NCI-H2227 treated with DMSO at 0.1 percent for 48 hours (cell line): ENCODE data around the gene GRIA1.

Source experiments
- DNase-seq: peaks from one replicate; lab custom pipeline; 2025; lab: John Stamatoyannopoulos, UW

Gene GRIA1

GRCh38 chr5:153780876-153781705 lies 290.6 kb downstream of the GRIA1 start:
- DNase-seq, result no peak

GRCh38 chr5:153782589-153783361 lies 292.3 kb downstream of the GRIA1 start:
- DNase-seq, result no peak

GRCh38 chr5:153783362-153783658 lies 292.8 kb downstream of the GRIA1 start:
- no peak for DNase-seq

GRCh38 chr5:153784277-153784676 lies 293.8 kb downstream of the GRIA1 start:
- DNase-seq, result no peak

GRCh38 chr5:153791339-153791738 lies 300.9 kb downstream of the GRIA1 start:
- no peak for DNase-seq

- DNase-seq, result no peak
These were observed 301.8 kb downstream of the GRIA1 start for GRCh38 chr5:153792305-153792704.

- DNase-seq, result no peak
These were observed 303.2 kb downstream of the GRIA1 start for GRCh38 chr5:153793699-153794098.

GRCh38 chr5:153794327-153794726 lies 303.9 kb downstream of the GRIA1 start:
- no peak for DNase-seq

- no peak for DNase-seq
These were observed 306.1 kb downstream of the GRIA1 start for GRCh38 chr5:153796527-153796926.

GRCh38 chr5:153797484-153797883 lies 307.0 kb downstream of the GRIA1 start:
- DNase-seq, result no peak

GRCh38 chr5:153798830-153799229 lies 308.4 kb downstream of the GRIA1 start:
- no peak for DNase-seq

GRCh38 chr5:153799466-153799865 lies 309.0 kb downstream of the GRIA1 start:
- no peak for DNase-seq

- DNase-seq, result no peak
These were observed 311.8 kb downstream of the GRIA1 start for GRCh38 chr5:153802050-153802821.

GRCh38 chr5:153807801-153808200 lies 317.3 kb downstream of the GRIA1 start:
- peak; percentile 84 for DNase-seq

GRCh38 chr5:153809166-153809565 lies 318.7 kb downstream of the GRIA1 start:
- no peak for DNase-seq

GRCh38 chr5:153813901-153814300 lies 323.4 kb downstream of the GRIA1 start:
- DNase-seq, result no peak

- no peak for DNase-seq
These were observed 326.4 kb downstream of the GRIA1 start for GRCh38 chr5:153816870-153817269.

GRCh38 chr5:153818626-153819025 lies 328.2 kb downstream of the GRIA1 start:
- DNase-seq, result no peak

GRCh38 chr5:153823036-153823435 lies 332.6 kb downstream of the GRIA1 start:
- DNase-seq, result no peak

- no peak for DNase-seq
These were observed 334.4 kb downstream of the GRIA1 start for GRCh38 chr5:153824909-153825308.

GRCh38 chr5:153827397-153827796 lies 336.9 kb downstream of the GRIA1 start:
- no peak for DNase-seq

GRCh38 chr5:153829510-153830065 lies 339.1 kb downstream of the GRIA1 start:
- no peak for DNase-seq
